Hepatocyte (in vitro differentiated cells): ENCODE data around the gene RNASE13. TPM values are rescaled to one million over a fixed set of nuclear protein-coding genes. Genes with fewer than 3 reads are reported as not detected.
A peak's percentile ranks its signal among the peaks of the same experiment; 100 is the strongest.

Source experiments
- DNase-seq: peaks from one replicate; pipeline ENCODE4 v3.0.0-alpha.2; 2016; ENCODE audit warnings: low spot score
- H2AFZ ChIP-seq: fragments of 200-600 bp; sonication (generic); 2 replicates; pipeline ENCODE4 v1.6.0; 2016; ENCODE audit warnings: antibody characterized with exemption, mild to moderate bottlenecking
- H3K27ac ChIP-seq: fragments of 200-600 bp; sonication (generic); 2 replicates; pipeline ENCODE4 v1.5.1; 2016; ENCODE audit warnings: mild to moderate bottlenecking
- H3K27me3 ChIP-seq: fragments of 200-600 bp; sonication (generic); 2 replicates; pipeline ENCODE4 v1.6.1; 2016
- H3K36me3 ChIP-seq: fragments of 200-600 bp; sonication (generic); replicated peaks from 2 replicates; pipeline ENCODE4 v1.5.1; 2016; ENCODE audit warnings: low read depth; ENCODE audit not compliant: insufficient read depth
- H3K4me1 ChIP-seq: fragments of 200-600 bp; sonication (generic); 2 replicates; pipeline ENCODE4 v1.5.1; 2016; ENCODE audit warnings: mild to moderate bottlenecking, moderate library complexity; ENCODE audit not compliant: insufficient read depth
- H3K4me2 ChIP-seq: fragments of 200-600 bp; sonication (generic); 2 replicates; pipeline ENCODE4 v1.6.0; 2016
- H3K4me3 ChIP-seq: fragments of 200-600 bp; sonication (generic); 2 replicates; pipeline ENCODE4 v1.5.1; 2016; ENCODE audit warnings: mild to moderate bottlenecking
- H3K79me2 ChIP-seq: fragments of 200-600 bp; sonication (generic); 2 replicates; pipeline ENCODE4 v1.6.0; 2017; ENCODE audit warnings: mild to moderate bottlenecking
- H3K9me2 ChIP-seq: fragments of 200-600 bp; sonication (generic); replicated peaks from 2 replicates; pipeline ENCODE4 v1.6.0; 2017; ENCODE audit warnings: mild to moderate bottlenecking; ENCODE audit not compliant: insufficient read depth
- H3K9me3 ChIP-seq: fragments of 200-600 bp; sonication (generic); 2 replicates; pipeline ENCODE4 v1.5.1; 2016; ENCODE audit warnings: low read depth, mild to moderate bottlenecking
- H4K20me1 ChIP-seq: fragments of 200-600 bp; sonication (generic); 2 replicates; pipeline ENCODE4 v1.6.0; 2016; ENCODE audit warnings: mild to moderate bottlenecking; ENCODE audit not compliant: insufficient read depth, poor library complexity, severe bottlenecking
- EZH2 ChIP-seq: fragments of 200-600 bp; sonication (generic); IDR thresholded peaks from 2 replicates; pipeline ENCODE4 v1.6.1; 2016; ENCODE audit warnings: antibody characterized with exemption, mild to moderate bottlenecking, borderline replicate concordance
- EZH2phosphoT487 ChIP-seq: fragments of 200-600 bp; sonication (generic); IDR thresholded peaks from one replicate; pipeline ENCODE4 v1.6.1; 2018; ENCODE audit warnings: antibody characterized with exemption, mild to moderate bottlenecking, low read depth, moderate library complexity; ENCODE audit not compliant: unreplicated experiment, severe bottlenecking
- WGBS: methylation state at CpG from one replicate; pipeline ENCODE4 v1.1.6; 2016; ENCODE audit warnings: low lambda C conversion rate; ENCODE audit errors: missing lambda C conversion rate; 5-methylcytosine and 5-hydroxymethylcytosine counted together
- polyA plus RNA-seq: library from polyadenylated mRNA; unstranded; fragments of >200 nt; fragmentation: Nextera tagmentation; extraction: Ambion mirVana; gene quantifications from 2 replicates; pipeline ENCODE4 v1.2.1, GENCODE V29; 2016
- total RNA-seq: library from RNA; depleted of rRNA; stranded (reverse); fragments of >200 nt; gene quantifications from 2 replicates; pipeline ENCODE4 v1.2.3, GENCODE V29; 2014
- TF ChIP-seq, protein P1 (sequence below): fragments of 200-600 bp; sonication (generic); IDR thresholded peaks from 2 replicates; pipeline ENCODE4 v1.5.1; 2016; ENCODE audit warnings: antibody characterized with exemption, mild to moderate bottlenecking; ENCODE audit not compliant: poor library complexity

Gene RNASE13
- total and polyA plus RNA-seq, 2 experiments from 2014 or later = not detected

DNA sequence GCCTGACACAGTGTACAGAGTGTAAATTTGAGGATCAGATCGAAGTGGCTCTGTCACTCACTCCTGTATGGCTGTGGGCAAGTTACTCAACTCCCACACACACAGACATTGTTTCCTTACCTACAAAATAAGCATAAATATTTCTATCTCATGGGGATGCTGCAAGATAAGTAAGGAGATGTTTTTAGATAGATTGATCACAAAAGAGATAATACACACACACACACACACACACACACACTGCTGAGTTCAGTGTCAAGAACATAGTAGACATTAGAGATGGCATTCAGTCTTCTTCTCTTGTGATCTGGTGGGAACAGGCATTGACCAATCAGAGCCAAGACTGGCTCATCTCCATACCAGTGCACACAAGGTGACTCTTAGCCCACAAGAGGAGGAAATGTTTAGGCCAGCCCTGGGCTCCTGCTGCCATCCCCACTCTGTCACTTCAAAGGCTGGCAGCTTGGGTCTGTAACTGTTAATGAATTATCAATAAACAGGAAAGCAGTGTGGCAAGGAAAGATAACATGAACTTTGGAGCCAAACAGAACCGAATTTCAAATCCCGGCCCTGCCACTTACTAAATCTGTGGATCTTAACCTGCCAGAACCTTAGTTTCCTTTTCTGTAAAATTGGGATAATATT is 19.6 kb upstream of the RNASE13 start:
- Histone ChIP-seq H2AFZ (no peak overlapping the region), H3K27ac (peak overlapping the region; percentile 36), H3K9me2 (no peaks in the 10 kb centered on the region), H4K20me1 (no peaks in the 10 kb centered on the region), H3K4me1 (peaks cover 7% of the 10 kb centered on the region), H3K9me3 (no peaks in the 10 kb centered on the region), H3K36me3 (no peaks in the 10 kb centered on the region), H3K79me2 (no peaks in the 10 kb centered on the region), H3K4me2 (peak overlapping the region; percentile 7), H3K27me3 (no peaks in the 10 kb centered on the region), H3K4me3 (no peak overlapping the region)
- 54% methylated on average over 3 of the region's 3 CpGs for WGBS
- peak; percentile 26 for DNase-seq
- TF ChIP-seq EZH2phosphoT487 (no peak), EZH2 (no peak)
- TF ChIP-seq, protein P1, sequence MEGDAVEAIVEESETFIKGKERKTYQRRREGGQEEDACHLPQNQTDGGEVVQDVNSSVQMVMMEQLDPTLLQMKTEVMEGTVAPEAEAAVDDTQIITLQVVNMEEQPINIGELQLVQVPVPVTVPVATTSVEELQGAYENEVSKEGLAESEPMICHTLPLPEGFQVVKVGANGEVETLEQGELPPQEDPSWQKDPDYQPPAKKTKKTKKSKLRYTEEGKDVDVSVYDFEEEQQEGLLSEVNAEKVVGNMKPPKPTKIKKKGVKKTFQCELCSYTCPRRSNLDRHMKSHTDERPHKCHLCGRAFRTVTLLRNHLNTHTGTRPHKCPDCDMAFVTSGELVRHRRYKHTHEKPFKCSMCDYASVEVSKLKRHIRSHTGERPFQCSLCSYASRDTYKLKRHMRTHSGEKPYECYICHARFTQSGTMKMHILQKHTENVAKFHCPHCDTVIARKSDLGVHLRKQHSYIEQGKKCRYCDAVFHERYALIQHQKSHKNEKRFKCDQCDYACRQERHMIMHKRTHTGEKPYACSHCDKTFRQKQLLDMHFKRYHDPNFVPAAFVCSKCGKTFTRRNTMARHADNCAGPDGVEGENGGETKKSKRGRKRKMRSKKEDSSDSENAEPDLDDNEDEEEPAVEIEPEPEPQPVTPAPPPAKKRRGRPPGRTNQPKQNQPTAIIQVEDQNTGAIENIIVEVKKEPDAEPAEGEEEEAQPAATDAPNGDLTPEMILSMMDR = no peak

DNA sequence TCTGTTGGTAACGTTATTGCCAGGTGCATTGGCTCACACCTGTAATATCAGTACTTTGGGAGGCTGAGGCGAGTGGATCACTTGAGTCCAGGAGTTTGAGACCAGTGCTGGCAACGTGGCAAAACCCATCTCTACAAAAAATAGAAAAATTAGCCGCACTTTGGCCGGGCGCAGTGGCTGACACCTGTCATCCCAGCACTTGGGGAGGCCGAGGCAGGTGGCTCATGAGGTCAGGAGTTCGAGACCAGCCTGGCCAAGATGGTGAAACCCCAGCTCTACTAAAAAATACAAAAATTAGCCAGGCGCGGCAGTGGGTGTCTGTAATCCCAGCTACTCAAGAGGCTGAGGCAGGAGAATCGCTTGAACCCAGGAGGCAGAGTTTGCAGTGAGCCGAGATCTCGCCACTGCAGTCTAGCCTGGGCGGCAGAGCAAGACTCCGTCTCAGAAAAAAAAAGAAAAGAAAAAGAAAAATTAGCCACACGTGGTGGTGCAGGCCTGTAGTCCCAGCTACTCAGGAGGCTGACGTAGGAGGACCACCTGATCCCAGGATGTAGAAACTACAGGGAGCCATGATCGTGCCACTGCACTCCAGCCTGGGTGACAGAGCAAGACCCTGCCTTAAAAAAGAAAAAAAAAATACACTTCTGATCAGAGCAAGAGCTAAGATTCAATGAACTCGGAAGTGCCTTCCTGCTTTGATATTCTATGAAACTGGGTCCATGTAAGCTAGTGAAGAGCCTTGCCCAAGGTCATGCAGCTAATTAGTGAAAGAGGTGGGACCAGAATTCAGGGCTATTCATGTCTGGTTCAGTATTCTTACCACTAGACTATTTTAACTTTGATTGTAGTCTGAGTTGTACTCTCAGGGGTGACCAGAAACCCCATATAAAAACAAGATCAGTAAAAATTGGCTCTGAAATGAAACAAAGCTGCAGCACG is 18.8 kb upstream of the RNASE13 start:
- H3K79me2 ChIP-seq = no peaks in the 10 kb centered on the region
- H3K4me3 ChIP-seq = no peak overlapping the region
- H4K20me1 ChIP-seq = no peaks in the 10 kb centered on the region
- H3K27me3 ChIP-seq = no peaks in the 10 kb centered on the region
- DNase-seq = no peak
- H3K27ac ChIP-seq = peak overlapping the region; percentile 36
- TF ChIP-seq, protein P1 = no peak
- peak overlapping the region; percentile 7 for H3K4me2 ChIP-seq
- no peaks in the 10 kb centered on the region for H3K36me3 ChIP-seq
- H3K9me3 ChIP-seq = no peaks in the 10 kb centered on the region
- H2AFZ ChIP-seq = no peak overlapping the region
- H3K4me1 ChIP-seq = peaks cover 7% of the 10 kb centered on the region
- H3K9me2 ChIP-seq = no peaks in the 10 kb centered on the region
- WGBS = 92% methylated on average over 20 of the region's 20 CpGs

DNA sequence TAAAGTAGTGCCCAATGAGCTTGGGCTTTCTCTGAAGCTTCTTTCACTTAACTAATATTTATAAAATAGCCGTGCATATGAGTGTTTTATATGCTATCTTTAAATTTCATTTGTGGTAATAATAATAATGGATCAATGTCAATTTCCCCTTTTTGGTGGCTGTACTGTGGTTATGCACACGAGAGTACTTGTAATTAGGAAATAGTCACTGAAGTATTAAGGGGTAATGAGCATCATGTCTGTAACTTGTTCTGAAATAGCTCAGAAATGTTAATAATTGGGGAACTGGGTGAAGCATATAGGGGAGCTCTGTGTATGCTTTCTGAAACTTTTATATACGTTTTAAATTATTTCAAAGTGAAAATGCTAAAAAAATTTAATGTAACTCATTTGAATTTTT is 16.0 kb upstream of the RNASE13 start:
- Histone ChIP-seq H2AFZ (no peak overlapping the region), H3K4me3 (no peak overlapping the region), H3K36me3 (no peaks in the 10 kb centered on the region), H4K20me1 (no peaks in the 10 kb centered on the region), H3K4me2 (no peak overlapping the region), H3K4me1 (no peaks in the 10 kb centered on the region), H3K27ac (no peak overlapping the region), H3K9me2 (no peaks in the 10 kb centered on the region), H3K79me2 (no peaks in the 10 kb centered on the region), H3K9me3 (no peaks in the 10 kb centered on the region), H3K27me3 (no peaks in the 10 kb centered on the region)
- DNase-seq = no peak
- TF ChIP-seq, protein P1 = no peak
- TF ChIP-seq EZH2 (no peak), EZH2phosphoT487 (no peak)
- 87% methylated on average over 3 of the region's 3 CpGs for WGBS
